CD4-positive, alpha-beta T cell (primary cell): ENCODE measurements around the gene VRK1. TPM values are rescaled to one million over a fixed set of nuclear protein-coding genes. Genes with fewer than 3 reads are reported as not detected.
A peak's percentile ranks its signal among the peaks of the same experiment; 100 is the strongest.

Source experiments
- ATAC-seq: fragments of 200-7000 bp; cut with Tn5 transposase; one replicate; pipeline ENCODE4 v1.10.0; 2022; ENCODE audit warnings: mild to moderate bottlenecking; ENCODE audit not compliant: poor library complexity
- CTCF ChIA-PET: fragments of 350-600 bp; sonication (Branson Sonifier 250); formaldehyde crosslinking; loops from one replicate; lab custom pipeline; 2021; ENCODE audit warnings: antibody characterized with exemption, inconsistent platforms; lab: Charles Lee
- POLR2A ChIA-PET: fragments of 350-600 bp; sonication (Branson Sonifier 250); formaldehyde crosslinking; loops from one replicate; lab custom pipeline; 2021; ENCODE audit warnings: antibody characterized with exemption, inconsistent platforms; lab: Charles Lee
- DNase-seq, 14 experiments: peaks; one replicate each; pipeline ENCODE4 v3.0.0-alpha.2; 2013 to 2020; ENCODE audit warnings: mixed read lengths in 2 of 14
- H3K27ac ChIP-seq, 2 donors: one replicate each; pipeline versions ENCODE4 v1.5.1 to v1.7.0; 2013; ENCODE audit warnings: low read length in 2 of 2, low read depth in 1 of 2, mild to moderate bottlenecking in 1 of 2
- H3K27me3 ChIP-seq, 2 experiments: 1 replicate in 1 of 2; 2 replicates in 1 of 2; pipeline versions ENCODE4 v1.6.1 to v1.7.0; 2013; ENCODE audit warnings: low read length in 2 of 2, control low read depth in 1 of 2, mild to moderate bottlenecking in 1 of 2, moderate library complexity in 1 of 2; ENCODE audit not compliant: insufficient read depth in 2 of 2, control insufficient read depth in 1 of 2
- H3K36me3 ChIP-seq: one replicate; pipeline ENCODE4 v1.6.1; 2013; ENCODE audit warnings: low read length, control low read depth; ENCODE audit not compliant: insufficient read depth
- H3K4me1 ChIP-seq: one replicate; pipeline ENCODE4 v1.6.1; 2013; ENCODE audit warnings: low read length, control low read depth; ENCODE audit not compliant: insufficient read depth
- H3K4me3 ChIP-seq: one replicate; pipeline ENCODE4 v1.5.1; 2013; ENCODE audit warnings: mild to moderate bottlenecking, low read length, moderate library complexity
- H3K9me3 ChIP-seq, 2 experiments: 1 replicate in 1 of 2; 2 replicates in 1 of 2; pipeline versions ENCODE4 v1.6.1 to v1.7.0; 2013; ENCODE audit warnings: low read length in 2 of 2, mild to moderate bottlenecking in 2 of 2, control low read depth in 1 of 2, moderate library complexity in 1 of 2; ENCODE audit not compliant: control insufficient read depth in 1 of 2, insufficient read depth in 1 of 2
- H3K27ac Mint-ChIP-seq: one replicate; pipeline ENCODE4 v1.8.0; 2020; ENCODE audit warnings: mixed read lengths
- H3K27me3 Mint-ChIP-seq: one replicate; pipeline ENCODE4 v1.8.0; 2021; ENCODE audit warnings: mixed read lengths
- H3K36me3 Mint-ChIP-seq: one replicate; pipeline ENCODE4 v1.8.0; 2021; ENCODE audit warnings: low read depth, mixed read lengths
- H3K4me1 Mint-ChIP-seq: one replicate; pipeline ENCODE4 v1.8.0; 2021; ENCODE audit warnings: low read depth, mixed read lengths
- H3K4me3 Mint-ChIP-seq: one replicate; pipeline ENCODE4 v1.8.0; 2020; ENCODE audit warnings: mild to moderate bottlenecking, mixed read lengths
- H3K9me3 Mint-ChIP-seq: one replicate; pipeline ENCODE4 v1.8.0; 2020; ENCODE audit warnings: mixed read lengths
- intact Hi-C, 2 experiments: fragments of 100-400 bp; cut with DNase I in 1 of 2; cut with micrococcal nuclease in 1 of 2; formaldehyde crosslinking; loops; one replicate each; pipeline versions ENCODE4 v1.15.1 to v1.9.0; 2023 to 2025; cut with DNase I, micrococcal nuclease
- total RNA-seq, 174 experiments: library from RNA in 2 of 174; stranded (reverse) in 2 of 174; gene quantifications; one replicate each; pipeline ENCODE4 v1.2.3 and lab custom pipeline; 2021 to 2026
- TF ChIP-seq, protein P1 (sequence below): fragments of 200-600 bp; IDR thresholded peaks from one replicate; pipeline ENCODE4 v1.8.0; 2022; ENCODE audit warnings: antibody characterized with exemption, mild to moderate bottlenecking

The VRK1 gene
- total RNA-seq, 2 experiments from 2014 or later: 36.7 to 41.0 TPM

DNA sequence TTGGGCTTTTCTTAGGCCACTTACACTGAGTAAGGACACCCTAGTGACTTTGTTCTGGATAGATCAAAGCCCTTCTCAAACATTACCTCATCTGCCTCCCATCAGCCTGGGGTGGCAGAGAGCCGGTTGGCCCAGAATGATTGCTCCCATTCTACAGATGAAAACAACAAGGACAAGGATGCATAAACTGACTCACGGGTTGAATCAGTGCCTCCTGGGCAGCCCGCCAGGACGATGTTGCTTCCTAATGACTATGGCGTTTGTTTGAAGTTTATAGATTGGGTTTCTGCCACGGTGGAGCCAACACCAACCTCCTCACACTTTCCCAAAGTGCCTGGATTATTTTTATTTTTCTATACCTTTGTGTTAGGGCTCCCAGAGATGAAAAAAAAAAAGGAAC is 3.6 kb upstream of the VRK1 start:
- intact Hi-C loops: loop anchor here in 1 of 2 experiments (10.0 kb wide), 2 partner anchors 429 to 1639 kb away; partner anchors contain the start of genes ATG2B, DICER1 and GSKIP
- Histone ChIP-seq H3K4me3 (no peak overlapping the region), H3K27me3 (no peaks in the 10 kb centered on the region), H3K4me1 (peaks cover 9% of the 10 kb centered on the region), H3K36me3 (no peaks in the 10 kb centered on the region), H3K9me3 (no peaks in the 10 kb centered on the region), H3K27ac (no peak overlapping the region)
- TF ChIP-seq, protein P1, sequence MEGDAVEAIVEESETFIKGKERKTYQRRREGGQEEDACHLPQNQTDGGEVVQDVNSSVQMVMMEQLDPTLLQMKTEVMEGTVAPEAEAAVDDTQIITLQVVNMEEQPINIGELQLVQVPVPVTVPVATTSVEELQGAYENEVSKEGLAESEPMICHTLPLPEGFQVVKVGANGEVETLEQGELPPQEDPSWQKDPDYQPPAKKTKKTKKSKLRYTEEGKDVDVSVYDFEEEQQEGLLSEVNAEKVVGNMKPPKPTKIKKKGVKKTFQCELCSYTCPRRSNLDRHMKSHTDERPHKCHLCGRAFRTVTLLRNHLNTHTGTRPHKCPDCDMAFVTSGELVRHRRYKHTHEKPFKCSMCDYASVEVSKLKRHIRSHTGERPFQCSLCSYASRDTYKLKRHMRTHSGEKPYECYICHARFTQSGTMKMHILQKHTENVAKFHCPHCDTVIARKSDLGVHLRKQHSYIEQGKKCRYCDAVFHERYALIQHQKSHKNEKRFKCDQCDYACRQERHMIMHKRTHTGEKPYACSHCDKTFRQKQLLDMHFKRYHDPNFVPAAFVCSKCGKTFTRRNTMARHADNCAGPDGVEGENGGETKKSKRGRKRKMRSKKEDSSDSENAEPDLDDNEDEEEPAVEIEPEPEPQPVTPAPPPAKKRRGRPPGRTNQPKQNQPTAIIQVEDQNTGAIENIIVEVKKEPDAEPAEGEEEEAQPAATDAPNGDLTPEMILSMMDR: no peak
- Mint-ChIP-seq H3K36me3 (peaks cover 4% of the 10 kb centered on the region), H3K4me1 (peaks cover 15% of the 10 kb centered on the region), H3K27me3 (no peaks in the 10 kb centered on the region), H3K9me3 (no peaks in the 10 kb centered on the region), H3K27ac (no peak overlapping the region), H3K4me3 (no peak overlapping the region)
- ATAC-seq: no peak
- CTCF ChIA-PET: no interaction called here
- no peak for DNase-seq
- POLR2A ChIA-PET: no interaction called here

DNA sequence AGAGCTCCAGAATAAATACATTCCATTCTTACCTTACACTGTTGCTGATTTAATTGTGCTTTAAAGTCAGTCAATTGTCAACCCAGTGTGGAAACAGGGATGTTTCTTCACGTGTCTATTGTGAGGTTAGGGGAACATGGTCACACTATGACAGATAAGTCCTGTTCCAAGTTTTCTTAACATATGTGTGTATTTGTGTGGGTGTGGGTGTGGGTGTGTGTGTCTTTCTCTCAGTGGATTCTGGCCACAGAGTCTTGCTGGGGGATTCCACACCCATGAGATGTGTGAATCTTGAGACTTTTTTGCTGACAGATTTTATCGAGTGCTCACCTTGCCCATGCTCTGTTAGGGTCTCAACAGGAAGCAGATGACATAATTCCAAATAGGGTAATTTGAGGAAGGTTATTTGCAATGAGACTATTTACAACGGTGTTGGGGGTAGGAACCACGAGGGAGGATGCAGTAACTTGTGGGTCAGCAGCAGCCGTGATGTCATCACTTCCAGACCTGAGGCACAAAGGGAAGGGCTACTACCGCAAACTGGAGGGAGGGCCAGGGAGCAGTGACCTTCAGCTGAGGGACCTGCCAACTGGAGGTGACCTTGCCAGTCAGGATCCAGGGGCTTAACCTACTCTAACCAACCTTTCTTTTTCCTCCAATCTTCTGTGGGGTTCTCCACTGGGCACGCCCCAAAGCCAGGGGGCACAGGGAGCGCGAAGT is 1.9 kb upstream of the VRK1 start:
- DNase-seq (peak in 1 of 14 experiments; percentile 19), ATAC-seq (no peak)
- no peaks in the 10 kb centered on the region for H3K36me3 ChIP-seq
- Mint-ChIP-seq H3K4me1 (peaks cover 24% of the 10 kb centered on the region), H3K27ac (no peak overlapping the region), H3K4me3 (peak overlapping the region; percentile 43), H3K27me3 (no peaks in the 10 kb centered on the region), H3K36me3 (peaks cover 4% of the 10 kb centered on the region), H3K9me3 (no peaks in the 10 kb centered on the region)
- H3K4me3 ChIP-seq: no peak overlapping the region
- TF ChIP-seq, protein P1: no peak
- no peaks in the 10 kb centered on the region for H3K9me3 ChIP-seq
- CTCF ChIA-PET: no interaction called here
- POLR2A ChIA-PET: no interaction called here
- H3K27me3 ChIP-seq: no peaks in the 10 kb centered on the region
- peaks cover 9% of the 10 kb centered on the region for H3K4me1 ChIP-seq
- intact Hi-C loops: loop anchor here in 1 of 2 experiments (2.0 to 10.0 kb wide), 3 partner anchors 292 to 1640 kb away; partner anchors contain the start of genes ATG2B, DICER1, GSKIP and PAPOLA
- no peak overlapping the region for H3K27ac ChIP-seq

DNA sequence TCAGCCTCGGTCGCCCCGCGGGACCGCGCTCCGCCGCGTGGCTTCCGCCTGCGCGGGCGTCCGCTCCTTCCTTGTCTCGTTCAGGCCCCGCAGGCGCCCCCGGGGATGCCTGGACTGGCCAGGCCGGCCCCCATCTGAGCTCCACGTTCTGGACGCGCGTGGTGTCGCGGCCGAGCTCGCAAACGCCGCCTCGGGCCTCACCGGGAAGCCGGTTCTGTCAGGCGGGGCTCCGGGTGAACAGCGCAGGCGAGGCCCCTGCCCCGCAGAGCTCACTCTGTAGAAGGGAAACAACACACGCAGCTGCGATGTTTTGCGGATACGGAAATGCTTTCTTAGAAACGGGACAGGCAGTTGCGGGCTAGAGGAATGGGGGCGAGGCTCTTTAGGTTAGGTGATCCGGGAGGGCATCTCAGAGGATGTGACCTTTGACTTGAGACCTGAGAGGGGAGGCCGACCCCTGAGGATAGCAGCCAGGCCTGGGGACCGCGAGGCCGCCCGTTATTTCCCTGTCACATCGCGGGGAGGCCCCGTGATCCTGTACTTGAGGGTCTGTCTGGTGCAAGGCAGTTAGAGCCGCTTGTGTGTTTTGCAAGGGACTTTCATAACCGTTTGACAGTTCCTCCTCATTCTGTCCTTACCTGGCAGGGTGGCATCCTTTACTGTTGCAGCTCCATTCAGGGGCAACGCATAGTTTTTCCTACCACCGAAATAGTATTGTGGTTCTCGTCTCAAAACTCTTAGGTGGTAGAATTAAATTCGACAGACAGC is 584 bp downstream of the VRK1 start:
- H3K4me1 Mint-ChIP-seq: peaks cover 30% of the 10 kb centered on the region
- peak in 13 of 14 experiments; percentile 2 to 68 (median 22) for DNase-seq
- intact Hi-C loops: loop anchor here (1.0 to 10.0 kb wide), 5 partner anchors 15 to 1643 kb away; partner anchors contain the start of genes ATG2B (in 1 of the 2), DICER1 (in 1 of the 2) and GSKIP (in 1 of the 2)

More for the DNA sequence above, 584 bp downstream of the VRK1 start:
- Mint-ChIP-seq H3K27ac (peak overlapping the region; percentile 92), H3K4me3 (peak overlapping the region; percentile 89), H3K9me3 (no peaks in the 10 kb centered on the region), H3K36me3 (peaks cover 4% of the 10 kb centered on the region), H3K27me3 (no peaks in the 10 kb centered on the region)
- Histone ChIP-seq H3K4me1 (peaks cover 9% of the 10 kb centered on the region), H3K36me3 (no peaks in the 10 kb centered on the region), H3K4me3 (peak overlapping the region; percentile 65), H3K27me3 (no peaks in the 10 kb centered on the region), H3K27ac (peak overlapping the region in 1 of 2 donors; percentile 70), H3K9me3 (no peaks in the 10 kb centered on the region)
- CTCF ChIA-PET: interaction anchor here (1.5 kb wide), 1 partner anchor 56 kb away, joined by 3 read pairs; no protein-coding TSS in a partner anchor
- ATAC-seq: peak; percentile 48
- TF ChIP-seq, protein P1: no peak
- POLR2A ChIA-PET: interaction anchor here (1.1 to 2.1 kb wide), 4 partner anchors 13 to 1334 kb away, joined by 3 to 9 read pairs (median 4); no protein-coding TSS in a partner anchor
